GM18909 (cell line): ENCODE results near the gene PRDX2.

Experiments
- ATAC-seq: cut with Tn5 transposase; IDR thresholded peaks from one replicate; pipeline ENCODE4 v1.9.1; 2021; ENCODE audit warnings: mild to moderate bottlenecking; ENCODE audit not compliant: unreplicated experiment, poor library complexity

The PRDX2 gene

DNA sequence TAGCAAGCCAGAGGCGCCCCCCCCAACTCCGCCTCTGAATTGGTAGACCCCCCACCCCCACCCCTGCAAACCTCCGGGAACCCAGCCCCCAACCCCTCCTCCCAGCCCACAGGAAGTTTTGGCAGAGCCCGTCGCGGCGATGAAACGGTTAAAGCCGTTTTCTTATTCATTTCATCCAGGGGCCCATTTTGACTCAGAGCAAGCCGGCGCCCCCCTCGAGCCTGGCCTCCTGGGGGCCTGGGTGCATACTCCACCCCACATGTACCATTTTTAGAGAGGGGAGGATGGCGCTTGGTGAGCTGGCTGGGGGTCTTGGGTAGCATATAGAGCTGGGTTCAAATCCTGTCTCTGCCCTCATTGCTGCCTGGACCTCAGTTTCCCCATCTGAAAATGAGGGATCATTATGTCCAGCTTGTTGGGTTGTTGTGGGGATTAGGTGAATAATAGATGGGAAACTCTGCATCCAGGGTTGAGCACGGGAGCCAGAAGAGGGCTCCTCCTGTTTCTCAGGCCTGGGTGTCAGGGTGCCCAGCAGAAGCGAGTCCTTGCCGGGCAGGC lies 18.2 kb downstream of the PRDX2 start:
- no peak for ATAC-seq

DNA sequence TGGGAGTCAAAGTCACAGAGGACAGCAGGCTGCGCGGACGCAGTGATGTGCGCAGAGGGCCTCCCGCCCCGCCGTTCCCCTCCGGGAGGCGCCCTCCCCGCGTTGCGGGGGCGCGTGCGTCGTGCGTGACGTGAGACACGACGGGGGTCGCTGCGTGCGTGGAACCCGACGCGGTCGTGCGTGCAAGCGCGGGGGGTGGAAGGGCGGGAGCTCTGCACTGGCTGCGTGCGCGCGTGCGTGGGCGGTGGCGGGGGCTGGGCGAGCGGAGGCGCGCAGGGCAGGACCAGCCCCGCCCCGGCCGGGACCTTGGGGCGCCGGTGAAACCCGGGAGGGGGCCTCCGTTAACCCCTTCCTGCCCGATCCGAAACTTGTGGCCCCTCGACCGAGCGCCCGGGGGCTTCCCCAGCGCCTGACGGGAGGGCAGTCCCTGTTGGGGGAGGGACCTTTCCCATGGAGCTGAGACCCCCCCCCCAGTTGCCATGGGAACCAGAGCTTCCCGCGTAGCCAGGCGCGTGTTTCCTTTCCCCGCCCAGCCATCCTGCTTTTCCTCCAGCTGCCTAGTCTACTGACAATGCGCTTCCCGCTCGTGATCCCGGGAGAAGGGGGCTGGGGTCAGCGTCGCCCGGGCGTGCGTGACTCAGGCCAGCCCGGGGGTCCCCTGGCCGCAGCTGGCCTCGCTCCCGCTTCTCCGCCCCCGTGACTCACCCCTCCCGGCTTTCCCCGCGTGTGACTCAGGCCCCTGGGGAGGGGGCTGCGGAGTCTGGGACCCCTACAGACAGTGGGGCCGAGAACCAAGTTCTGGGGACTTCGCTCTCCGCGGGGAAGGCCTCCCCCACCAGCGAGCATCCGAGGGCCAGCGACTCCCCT lies 18.9 kb downstream of the PRDX2 start:
- ATAC-seq: peak; percentile 40

DNA sequence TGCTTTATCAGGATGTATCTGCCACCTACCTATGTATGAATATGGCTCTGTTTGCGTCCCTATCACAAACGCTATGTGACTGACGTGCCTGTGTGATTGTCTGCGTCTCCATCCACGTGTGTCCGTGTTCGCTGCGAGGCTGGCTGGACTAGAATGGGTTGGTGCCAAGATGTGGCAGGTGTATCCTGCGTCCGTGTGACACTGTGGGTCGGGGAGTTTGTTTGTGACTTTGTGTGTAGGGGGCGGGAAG lies 19.5 kb downstream of the PRDX2 start:
- ATAC-seq: no peak

DNA sequence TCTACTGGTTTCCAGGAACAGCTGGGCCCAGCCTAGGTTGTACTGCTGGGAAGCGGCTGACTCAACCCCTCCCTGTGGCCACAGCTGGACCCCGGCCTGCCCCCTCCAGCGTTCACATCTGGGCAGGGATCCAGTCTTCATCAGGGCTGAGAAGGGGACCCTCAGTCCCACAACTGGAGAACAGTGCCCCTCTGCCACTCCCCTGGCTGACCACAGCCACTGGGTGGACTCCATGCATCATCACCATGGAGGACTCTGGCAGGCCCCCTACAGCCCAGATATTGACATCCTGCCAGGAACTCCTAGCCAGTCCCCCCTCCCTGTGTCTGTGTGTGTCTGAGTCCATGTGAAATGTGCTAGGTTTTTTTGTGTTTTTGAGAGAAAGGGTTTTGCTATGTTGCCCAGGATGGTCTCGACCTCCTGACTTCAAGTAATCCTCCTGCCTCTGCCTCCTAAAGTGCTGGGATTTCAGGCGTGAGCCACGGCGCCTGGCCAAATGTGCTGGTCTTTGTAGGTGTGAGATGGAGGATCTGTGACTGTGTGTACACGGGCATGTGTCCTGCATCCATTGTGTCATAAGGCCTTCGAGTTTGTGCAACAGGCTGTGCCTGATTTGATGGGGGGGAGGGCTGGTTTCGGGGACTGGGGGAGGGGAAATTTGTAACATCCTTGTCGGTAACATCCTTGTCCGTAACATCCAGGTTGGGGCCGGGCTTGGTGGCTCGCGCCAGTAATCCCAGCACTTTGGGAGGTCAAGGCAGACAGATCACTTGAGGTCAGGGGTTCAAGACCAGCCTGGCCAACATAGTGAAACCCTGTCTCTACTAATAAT lies 22.2 kb downstream of the PRDX2 start:
- ATAC-seq: no peak

DNA sequence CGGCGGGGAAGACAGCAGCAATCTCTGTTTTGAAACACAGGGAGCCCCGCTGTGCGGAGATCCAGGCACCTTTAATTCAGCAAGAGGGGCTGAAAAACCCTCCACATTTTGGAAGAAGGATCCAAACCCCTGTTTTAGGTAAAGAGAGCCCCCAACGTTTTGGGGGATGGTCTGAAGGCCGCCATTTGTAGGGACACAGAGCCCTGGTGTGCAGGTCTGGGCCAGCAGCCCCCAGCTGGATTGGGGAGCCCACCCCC lies 22.8 kb downstream of the PRDX2 start:
- ATAC-seq: no peak

DNA sequence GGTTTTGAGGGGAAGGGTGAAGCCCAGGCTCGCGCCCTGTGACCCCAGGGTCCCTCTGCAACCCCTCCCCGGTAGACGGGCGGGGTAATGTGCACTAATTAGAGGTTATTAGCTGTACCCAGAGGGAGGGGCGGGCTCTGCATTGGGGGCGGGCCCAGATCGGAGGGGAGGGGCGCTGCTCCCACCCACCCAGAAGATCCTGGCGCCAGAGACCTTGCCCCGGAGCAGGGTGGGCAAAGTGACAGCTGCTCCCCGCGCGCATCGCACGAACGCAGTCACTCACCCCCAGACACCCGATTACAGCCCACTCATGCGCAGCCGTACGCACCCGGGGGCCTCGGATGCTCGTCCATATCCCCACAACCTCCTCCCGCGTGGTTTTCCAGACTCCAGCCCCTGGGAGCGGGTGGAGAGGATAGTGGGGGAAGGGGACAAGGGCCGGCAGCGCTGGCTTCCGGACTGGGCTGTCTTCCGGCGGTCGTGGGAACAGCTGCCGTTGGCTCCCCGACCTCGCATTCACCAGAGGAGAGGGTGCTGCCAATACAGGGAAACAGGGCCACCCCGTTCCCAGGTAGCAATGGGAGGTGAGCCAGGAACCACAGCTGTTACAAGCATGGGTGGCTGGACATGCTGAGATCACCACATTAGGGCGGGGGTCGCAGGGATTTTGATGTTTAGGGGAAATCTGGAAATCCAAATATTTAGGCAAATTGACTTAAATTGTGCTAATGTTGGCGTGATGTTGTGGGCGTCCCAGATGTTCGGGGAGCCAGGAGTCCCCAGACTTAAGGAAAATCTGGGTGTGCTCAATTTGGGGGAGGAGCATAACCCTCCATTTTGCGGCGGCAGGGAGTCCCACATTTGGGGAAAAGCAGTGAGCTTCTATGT lies 23.3 kb downstream of the PRDX2 start:
- peak; percentile 18 for ATAC-seq

DNA sequence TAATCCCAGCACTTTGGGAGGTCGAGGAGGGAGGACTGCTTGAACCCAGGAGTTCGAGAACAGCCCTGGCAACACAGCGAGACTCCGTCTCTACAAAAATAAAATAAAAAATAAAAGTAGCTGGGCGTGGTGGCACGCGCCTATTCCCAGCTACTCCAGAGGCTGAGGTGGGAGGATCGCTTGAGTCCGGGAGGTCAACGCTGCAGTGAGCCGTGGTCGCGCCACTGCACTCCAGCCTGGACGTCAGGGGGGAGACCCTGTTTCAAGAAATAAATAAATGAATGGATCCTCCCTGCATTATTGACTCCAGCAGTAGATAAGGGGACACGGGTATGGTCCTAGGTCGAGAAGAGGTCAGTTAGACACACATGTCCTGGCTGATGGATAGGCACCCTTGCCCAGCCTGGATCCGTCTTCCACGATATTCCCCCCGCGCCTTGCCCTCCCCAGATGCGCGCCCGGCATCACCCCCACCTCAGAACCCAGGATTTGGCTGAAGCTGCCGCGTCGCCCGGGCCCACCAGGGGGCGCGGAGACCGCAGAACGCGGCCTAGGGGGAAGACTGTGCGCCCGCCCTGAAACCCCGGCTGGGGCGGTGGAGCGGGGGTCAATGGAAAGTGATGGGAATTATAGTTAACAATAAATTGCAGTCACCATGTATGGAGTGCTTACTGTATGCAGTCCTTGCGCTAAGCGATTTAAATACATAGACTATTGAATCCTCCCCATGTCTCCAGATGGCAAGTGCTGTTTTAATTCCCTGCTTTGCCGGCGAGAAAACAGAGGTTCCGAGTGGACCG lies 24.2 kb downstream of the PRDX2 start:
- ATAC-seq: peak; percentile 40

DNA sequence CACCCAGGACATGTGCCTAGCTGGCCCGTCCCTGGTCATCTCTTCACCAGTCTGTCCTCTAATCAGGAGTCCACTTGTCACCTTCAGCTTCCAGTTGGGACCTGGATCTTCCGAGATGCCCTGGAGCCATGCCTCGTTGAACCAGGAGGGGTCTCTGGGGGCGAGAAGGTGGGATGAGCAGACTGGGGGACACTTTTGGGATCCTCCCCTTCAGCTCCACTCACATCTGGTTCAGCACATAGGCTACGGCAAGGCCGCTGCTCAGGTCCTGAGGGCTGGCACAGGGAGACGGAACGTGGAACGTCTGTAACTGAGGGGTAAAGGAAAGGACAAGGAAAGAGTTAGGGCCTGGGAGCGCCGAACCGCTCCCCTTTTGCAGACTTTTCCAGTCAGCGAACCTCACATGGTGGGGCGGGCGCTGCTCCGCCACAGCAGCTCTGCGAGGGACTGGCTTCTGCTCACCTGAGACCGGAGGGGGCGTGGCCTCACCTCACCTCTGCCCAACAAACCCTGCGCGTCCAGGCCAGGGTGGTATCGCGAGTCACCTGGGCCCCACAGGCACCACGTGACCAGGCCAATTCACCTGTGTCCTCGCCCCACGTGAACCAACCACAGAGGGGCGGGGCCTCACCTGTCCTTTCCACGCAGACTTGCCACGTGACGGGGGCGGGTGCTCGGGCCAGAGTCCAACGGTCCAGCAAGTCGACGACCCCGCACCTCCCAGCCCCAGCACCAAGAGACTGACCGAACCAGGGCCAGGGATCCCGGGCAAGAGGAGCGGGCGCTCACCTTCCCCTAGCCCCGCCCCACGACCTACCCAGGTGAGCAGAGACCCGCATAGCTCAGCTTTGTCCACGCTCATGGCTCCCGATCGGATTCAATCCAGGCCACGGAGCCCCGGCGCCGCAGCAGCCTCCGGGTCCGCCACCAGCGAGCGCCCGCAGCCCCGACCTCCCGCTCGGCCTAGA lies 26.7 kb downstream of the PRDX2 start, which contains the start of gene HOOK2:
TSS of gene HOOK2 (minus strand) at position 965 of the 968 bp plus-strand sequence. CDS start at position 862, 103 bp downstream.
- no peak for ATAC-seq

DNA sequence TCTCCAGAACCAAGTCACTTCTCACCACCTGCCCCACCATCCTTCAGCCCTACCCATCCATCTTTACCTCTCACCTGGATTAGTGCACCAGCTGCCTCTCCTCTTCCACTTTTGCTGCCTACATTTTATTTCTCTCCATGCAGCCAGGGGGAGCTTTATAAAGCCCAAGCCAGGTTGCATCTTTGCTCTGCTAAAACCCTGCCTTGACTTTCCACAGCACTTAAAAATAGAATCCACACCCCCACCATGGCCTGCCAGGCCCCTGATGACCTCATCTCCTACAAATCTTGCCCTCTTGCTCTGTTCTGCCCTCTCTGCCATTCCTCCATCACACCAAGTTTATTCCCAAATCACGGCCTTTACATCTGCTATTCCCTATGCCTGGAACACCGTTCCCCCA lies 28.0 kb downstream of the PRDX2 start:
- no peak for ATAC-seq

DNA sequence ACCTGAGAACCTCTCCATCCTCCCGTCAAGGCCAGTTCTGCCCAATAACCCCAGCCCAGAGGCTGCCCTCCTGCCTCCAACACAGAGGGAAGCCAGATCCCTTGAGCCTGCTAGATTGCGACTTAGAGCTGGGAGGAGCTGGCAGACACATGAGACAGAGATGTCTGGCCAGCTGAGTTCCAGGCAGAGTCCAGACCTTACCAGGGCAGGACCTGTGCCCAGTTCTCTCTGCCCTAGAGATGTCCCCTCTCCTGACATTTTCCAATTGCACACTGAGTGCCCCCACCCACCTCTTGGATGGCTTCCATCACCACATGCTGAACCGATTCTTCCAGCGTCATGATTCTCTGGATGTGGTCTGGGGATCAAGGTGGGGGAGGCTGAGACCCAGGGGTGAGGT lies 29.3 kb downstream of the PRDX2 start:
- ATAC-seq: no peak

DNA sequence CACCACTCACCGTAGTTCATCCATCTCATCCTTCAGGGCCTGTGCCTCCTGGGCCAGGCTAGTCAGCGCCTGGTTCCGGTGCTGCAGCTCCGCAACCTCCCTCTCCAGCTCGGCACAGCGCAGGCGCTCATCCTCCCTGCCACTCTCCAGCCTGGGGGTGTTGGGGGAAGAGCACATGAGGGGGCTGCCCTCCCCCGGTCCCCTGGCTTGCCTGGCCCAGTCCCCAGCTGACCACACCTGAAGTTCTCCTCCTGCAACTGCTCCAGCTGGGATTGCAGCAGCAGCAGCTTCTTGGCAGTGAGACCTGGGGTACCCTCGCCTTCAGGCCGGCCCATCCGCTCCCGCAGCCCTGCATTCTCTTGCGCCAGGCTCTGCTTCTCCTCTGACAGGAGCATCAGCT lies 30.7 kb downstream of the PRDX2 start:
- ATAC-seq: no peak

DNA sequence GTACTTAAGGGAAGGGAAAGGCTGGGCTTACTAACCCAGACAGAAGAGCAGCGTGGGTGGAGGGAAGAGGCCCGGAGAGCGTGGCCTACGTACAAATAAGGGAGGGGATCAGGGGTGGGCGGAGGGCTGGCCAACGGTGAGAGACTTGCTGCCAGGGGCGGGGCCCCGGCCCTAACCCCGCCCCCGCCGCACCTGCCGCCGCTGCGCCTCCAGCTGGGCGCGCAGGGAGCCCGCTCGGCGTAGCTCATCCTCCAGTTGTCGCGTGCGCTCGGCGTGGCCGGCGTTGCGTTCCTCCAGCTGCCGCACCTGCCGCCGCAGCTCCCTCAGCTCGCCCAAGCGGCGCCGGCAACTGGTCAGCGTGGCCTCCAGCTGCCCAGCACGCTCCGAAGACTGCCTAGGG lies 31.9 kb downstream of the PRDX2 start:
- ATAC-seq: no peak

DNA sequence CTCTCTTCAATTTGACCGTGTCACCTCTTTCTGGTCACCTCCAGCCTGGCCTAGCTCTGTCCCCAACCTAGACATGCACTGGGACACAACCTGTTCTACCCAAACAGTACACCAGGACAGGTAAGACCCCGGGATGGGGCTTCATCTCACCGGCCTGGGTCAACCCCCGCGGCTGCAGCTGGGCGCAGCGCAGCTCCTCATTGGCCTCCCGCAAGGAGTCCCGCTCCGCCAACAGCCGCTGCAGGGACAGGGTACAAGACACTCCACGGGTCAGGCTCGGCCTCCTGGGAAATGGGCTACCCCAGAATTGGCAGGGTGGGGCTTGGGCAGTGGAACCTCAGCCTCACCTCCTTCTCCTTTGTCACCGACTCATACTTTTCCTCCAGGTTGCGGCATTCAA lies 33.9 kb downstream of the PRDX2 start:
- no peak for ATAC-seq

DNA sequence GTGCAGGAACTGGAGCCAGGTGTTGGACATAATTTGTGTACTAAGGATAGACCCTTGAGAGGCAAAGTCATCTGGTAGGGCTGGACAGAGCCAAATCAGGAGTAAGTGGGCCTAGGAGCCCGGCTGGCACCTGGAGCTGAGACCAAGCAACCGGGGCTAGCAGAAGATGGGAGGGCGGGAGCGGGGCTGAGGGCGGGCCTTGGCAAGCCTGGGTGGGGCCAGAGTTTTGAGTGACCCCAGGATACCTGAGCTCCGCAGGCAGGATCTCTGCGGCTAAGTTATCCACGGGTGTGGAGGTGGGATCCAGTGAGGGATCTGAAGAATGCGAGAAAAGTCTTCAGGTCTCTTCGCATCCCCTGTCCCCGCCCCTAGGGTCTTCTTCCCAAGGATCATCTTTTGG lies 34.5 kb downstream of the PRDX2 start:
- no peak for ATAC-seq

DNA sequence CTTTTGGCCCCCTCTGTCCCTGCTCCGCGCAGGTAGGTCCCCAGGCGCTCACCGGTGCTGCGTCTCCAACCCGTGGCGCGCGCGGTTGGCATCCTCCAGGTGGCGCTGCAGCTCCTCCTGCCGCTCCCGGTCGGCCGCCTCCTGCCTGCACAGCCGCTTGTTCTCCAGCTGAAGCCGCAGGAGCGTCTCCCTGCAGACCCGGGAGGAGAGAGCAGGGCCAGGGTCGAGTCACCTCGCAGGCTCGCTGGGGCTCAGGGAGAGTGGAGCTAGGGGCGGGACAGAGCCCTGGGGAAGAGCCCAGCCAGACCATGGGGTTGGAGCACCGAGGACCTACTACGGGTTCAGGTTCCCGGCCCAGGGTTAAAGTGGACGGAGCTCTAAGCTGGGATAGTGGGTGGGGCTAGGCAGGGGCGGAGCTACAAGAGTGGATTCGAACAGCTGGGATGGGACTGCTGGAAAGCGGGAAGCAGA lies 35.5 kb downstream of the PRDX2 start:
- ATAC-seq: no peak

DNA sequence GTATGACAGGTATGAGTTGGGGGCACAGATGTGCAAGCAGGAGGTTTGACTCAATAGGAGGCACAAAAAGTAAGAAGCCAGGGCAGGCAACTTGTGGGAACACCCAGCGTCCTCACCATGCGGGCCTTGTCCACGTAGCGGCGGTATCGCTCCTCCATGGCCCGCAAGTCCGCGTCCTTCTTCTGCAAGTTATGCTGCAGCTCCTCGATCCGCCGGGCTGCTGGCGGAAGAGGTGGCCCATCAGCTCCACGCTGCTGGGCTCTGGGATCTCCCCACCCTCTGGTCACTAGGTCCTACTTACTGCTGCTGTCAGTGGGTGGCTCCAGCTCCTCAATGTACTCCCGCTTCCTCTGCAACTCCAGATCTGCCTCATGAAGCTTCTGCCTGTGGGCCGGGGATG lies 36.9 kb downstream of the PRDX2 start:
- ATAC-seq: no peak

DNA sequence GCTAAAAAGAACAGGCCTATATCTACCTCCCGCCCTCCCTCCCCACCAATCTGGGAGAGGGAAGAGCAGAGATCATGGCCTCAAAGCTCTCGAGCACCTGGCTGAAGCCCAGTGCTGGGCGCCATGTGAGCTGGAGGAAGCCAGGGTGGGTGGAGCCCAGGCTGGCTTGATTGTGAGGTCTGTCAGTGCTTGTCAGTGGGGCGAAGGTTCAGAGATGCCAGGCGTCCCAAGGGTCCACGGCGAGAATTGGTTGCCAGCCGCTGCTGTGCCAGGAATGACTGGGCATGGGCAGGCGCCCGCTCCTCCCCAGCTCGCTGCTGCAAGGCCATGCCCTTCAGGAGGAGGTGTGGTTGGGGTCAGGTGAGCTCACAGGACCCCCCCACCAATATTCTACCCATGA lies 38.5 kb downstream of the PRDX2 start:
- ATAC-seq: no peak

DNA sequence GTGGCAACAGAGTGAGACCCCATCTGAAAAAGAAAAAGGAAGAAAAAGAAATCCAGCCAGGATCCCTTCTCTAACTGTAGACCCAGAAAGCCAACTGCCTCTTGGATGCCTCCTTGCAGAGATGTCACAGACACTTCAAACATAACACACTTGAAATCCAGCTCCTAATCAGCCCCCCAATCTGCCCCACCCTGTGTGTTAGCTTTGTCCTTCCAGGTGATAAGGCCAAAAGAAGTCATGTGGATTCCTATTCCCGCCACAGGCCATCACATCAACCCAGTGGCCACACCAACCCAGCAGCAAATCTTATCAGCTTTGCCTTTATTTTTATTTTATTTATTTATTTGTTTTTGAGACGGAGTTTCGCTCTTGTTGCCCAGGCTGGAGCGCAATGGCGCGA lies 41.9 kb downstream of the PRDX2 start:
- ATAC-seq: no peak
